Measurements from ENCODE around the gene ASB10. TPM values are rescaled to one million over a fixed set of nuclear protein-coding genes. Genes with fewer than 3 reads are reported as not detected.

Gene ASB10
- total and polyA plus RNA-seq, 2 of the 13 experiments (the other 11 are each of a cell fraction or from before 2014, with no cell fraction given) = not detected

DNA sequence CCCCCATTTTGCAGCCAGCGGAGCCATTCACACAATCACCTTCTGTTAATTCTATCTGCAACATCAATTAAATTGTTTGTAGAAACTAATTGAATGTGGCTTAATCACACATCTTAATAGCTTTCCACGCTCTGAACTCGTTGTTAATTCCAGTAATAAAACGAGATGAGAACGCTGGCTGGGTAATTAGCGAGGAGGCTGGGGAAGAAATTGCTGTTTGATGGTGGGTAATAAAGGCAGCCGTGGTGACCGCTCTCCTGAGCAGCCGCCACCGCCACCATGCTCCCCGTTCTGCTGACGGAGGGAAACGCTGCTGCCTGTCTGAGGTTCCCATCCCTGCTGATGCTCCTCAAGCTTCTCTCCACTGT lies 55.8 kb downstream of the ASB10 start (continued):
- TF ChIP-seq, protein P1, sequence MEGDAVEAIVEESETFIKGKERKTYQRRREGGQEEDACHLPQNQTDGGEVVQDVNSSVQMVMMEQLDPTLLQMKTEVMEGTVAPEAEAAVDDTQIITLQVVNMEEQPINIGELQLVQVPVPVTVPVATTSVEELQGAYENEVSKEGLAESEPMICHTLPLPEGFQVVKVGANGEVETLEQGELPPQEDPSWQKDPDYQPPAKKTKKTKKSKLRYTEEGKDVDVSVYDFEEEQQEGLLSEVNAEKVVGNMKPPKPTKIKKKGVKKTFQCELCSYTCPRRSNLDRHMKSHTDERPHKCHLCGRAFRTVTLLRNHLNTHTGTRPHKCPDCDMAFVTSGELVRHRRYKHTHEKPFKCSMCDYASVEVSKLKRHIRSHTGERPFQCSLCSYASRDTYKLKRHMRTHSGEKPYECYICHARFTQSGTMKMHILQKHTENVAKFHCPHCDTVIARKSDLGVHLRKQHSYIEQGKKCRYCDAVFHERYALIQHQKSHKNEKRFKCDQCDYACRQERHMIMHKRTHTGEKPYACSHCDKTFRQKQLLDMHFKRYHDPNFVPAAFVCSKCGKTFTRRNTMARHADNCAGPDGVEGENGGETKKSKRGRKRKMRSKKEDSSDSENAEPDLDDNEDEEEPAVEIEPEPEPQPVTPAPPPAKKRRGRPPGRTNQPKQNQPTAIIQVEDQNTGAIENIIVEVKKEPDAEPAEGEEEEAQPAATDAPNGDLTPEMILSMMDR (CRISPR knock-in tag; IDR thresholded peaks at IDR 0.05) = no peak
- TF ChIP-seq TCF7L2 (IDR thresholded peaks at IDR 0.05; ENCODE audit: low read depth, low read length) (no peak), BRCA1 (CRISPR knock-in tag; IDR thresholded peaks at IDR 0.05) (no peak), BHLHE40 (IDR thresholded peaks at IDR 0.05; ENCODE audit: low read length) (no peak), TCF7 (IDR thresholded peaks at IDR 0.05; ENCODE audit: low read depth) (no peak), MLLT10 (CRISPR knock-in tag; IDR thresholded peaks at IDR 0.05) (no peak), ISL2 (CRISPR knock-in tag; IDR thresholded peaks at IDR 0.05) (no peak), ZMYM4 (CRISPR knock-in tag; IDR thresholded peaks at IDR 0.05) (no peak), ZSCAN29 (CRISPR knock-in tag; conservative IDR thresholded peaks at IDR 0.05) (no peak), NR3C1 (CRISPR knock-in tag; IDR thresholded peaks at IDR 0.05) (no peak), HES4 (CRISPR knock-in tag; IDR thresholded peaks at IDR 0.05; ENCODE audit: borderline replicate concordance) (no peak)

DNA sequence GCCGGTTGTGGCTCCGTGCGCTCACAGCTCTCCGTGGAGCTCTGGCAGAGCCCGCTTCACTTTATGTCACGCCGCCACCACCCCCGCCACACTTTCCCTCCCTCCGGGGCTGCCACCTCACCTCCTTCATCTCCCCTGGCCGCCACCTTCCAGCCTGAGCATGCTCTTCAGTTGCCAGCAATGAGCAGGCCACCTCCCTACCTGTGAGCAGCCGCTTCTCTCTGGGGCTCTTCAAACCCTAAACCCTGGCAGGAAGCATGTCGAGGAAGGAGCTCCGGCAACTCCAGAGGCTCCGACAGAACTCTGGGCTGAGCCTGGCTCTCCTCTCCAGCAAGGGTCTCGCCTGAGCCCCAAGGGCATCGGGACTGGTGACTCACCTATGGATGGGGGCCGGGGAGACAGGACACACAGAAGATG lies 56.3 kb downstream of the ASB10 start:
- TF ChIP-seq RBAK (CRISPR knock-in tag; IDR thresholded peaks at IDR 0.05) (no peak), ZNF850 (CRISPR knock-in tag; conservative IDR thresholded peaks at IDR 0.05) (no peak), ZNF781 (CRISPR knock-in tag; IDR thresholded peaks at IDR 0.05; ENCODE audit: borderline replicate concordance, not compliant biosample characterization) (no peak), AGO2 (optimal IDR thresholded peaks at IDR 0.05; ENCODE audit: low read depth, low read length) (peak; percentile 8), ZNF256 (CRISPR knock-in tag; conservative IDR thresholded peaks at IDR 0.05) (no peak), XBP1 (CRISPR knock-in tag; IDR thresholded peaks at IDR 0.05) (no peak)
- H3K27me3 ChIP-seq (ENCODE audit: control insufficient read depth in 1 of 2, insufficient read depth in 2 of 2, low read length in 2 of 2) = no peaks in the 10 kb centered on the region
- no peaks in the 10 kb centered on the region for H3K4me1 ChIP-seq (ENCODE audit: insufficient read depth, low read length)
- no peaks in the 10 kb centered on the region for H4K20me1 ChIP-seq (ENCODE audit: insufficient read depth, low read length)
- in situ Hi-C loops (cut with HindIII; ENCODE audit: extremely low pct_ligation_motif_present, low pct_unique_long_range_greater_than_20kb) (no loop called here), intact Hi-C loops (cut with micrococcal nuclease; ENCODE audit: unreplicated experiment) (loop anchor here (10.0 kb wide), 1 partner anchor 174 kb away; no protein-coding TSS in a partner anchor)
- FAIRE-seq = no peak
- H3K27ac ChIP-seq (ENCODE audit: extremely low read length, insufficient read depth, low read length) = no peak overlapping the region
- ChIA-PET POLR2A (no interaction called here), CTCF (ENCODE audit: low intra/inter-chr PET ratio, low total read pairs) (no interaction called here)
- H3K4me2 ChIP-seq (ENCODE audit: low read depth, low read length) = no peak overlapping the region
- no peak overlapping the region for H3K4me3 ChIP-seq (replicated peaks in 1 of 3; ENCODE audit: insufficient read depth in 1 of 3, low read depth in 2 of 3, low read length in 3 of 3)
- no peak overlapping the region for H3K9ac ChIP-seq (ENCODE audit: insufficient read depth, low read depth, low read length)
- peaks cover 23 to 74% of the 10 kb centered on the region in 2 experiments for H3K36me3 ChIP-seq (replicated peaks in 1 of 2; ENCODE audit: control insufficient read depth in 1 of 2, insufficient read depth in 2 of 2, low read length in 2 of 2)
- BruUV-seq (replicated peaks) = no TSS peak
- DNase-seq (ENCODE audit: low spot score) = no peak
- no peaks in the 10 kb centered on the region for H3K79me2 ChIP-seq (ENCODE audit: insufficient read depth, low read length)
- ATAC-seq = no peak
- no peaks in the 10 kb centered on the region for H3K9me3 ChIP-seq (ENCODE audit: low read length)
- H2AFZ ChIP-seq (ENCODE audit: low read length) = no peak overlapping the region
- 98% methylated on average over 16 of the region's 17 CpGs for WGBS (ENCODE audit: low lambda C conversion rate)
